ENCODE results near the gene CLBA1.

- TF ChIP-seq EZH2 (IDR thresholded peaks at IDR 0.05): no peak
- TF ChIP-seq POLR2AphosphoS5 (IDR thresholded peaks at IDR 0.05; ENCODE audit: borderline replicate concordance, low read depth, low read length): no peak
- TF ChIP-seq FOXP2 (optimal IDR thresholded peaks at IDR 0.05; ENCODE audit: control extremely low read depth, extremely low read length, insufficient read depth): no peak
These were observed 18.6 kb upstream of the CLBA1 start for GRCh38 chr14:104966981-104967385.

Data from SK-N-MC (cell line).